ENCODE results near the gene MYO9A.

Gene MYO9A

DNA sequence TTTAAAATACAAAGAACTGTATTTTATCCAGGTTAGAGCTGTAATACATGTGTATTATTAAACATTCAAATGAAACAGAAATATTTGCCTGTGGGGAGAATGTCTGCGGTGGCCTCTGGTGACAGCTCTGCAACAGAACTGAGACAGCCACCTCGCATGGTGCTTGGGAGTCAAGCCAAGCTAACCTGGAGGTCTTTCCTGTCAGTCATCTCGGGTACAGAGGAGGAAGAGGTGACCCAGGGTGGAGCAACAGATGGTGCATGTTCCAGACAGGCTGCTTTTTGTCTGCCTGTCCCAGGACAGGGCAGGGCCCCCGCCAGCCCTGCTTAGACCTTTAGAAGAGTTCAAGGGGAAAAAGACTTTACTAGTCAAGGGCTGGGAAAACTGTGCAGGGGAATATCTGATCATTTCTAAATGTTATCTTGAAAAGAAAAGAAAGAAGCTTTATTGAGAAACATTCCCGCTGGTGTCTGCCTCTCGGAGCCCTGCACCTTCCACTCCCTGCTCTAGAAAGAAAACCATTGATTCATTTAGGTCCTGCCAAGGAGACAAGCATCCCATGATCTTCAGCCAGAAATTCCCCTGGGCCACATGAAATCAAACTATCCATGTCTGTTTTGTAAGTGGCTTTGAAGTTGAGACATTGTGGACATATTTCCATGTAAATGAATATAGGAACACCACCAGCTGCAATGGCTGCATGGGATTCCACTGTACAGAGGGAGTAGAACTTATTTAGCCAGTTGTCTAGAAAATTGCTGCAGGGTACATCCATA, 313.1 kb downstream of the MYO9A start:
- no peak for DNase-seq

DNA sequence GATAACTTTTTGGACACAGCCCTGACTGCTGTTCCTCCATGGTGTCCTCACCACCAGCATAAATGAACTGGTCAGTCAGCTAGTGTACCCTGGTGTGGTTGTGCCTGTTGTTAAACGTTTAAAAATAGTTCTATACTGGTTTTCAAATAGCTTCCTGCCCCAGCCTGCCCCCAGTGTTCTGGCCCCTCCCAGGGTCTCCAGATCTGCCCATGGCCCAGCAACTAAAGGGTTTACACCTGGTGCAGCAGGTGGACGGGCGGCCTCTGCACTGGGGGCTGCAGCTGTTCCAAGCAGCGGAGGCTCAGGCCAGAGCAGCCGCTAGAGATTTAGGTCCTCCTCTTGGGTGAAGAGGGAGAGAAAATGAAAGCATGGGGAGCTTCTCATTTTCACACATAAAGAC, 313.7 kb downstream of the MYO9A start:
- no peak for DNase-seq

GRCh38 chr15:71802770-71803169, 315.2 kb downstream of the MYO9A start:
- DNase-seq = no peak

DNA sequence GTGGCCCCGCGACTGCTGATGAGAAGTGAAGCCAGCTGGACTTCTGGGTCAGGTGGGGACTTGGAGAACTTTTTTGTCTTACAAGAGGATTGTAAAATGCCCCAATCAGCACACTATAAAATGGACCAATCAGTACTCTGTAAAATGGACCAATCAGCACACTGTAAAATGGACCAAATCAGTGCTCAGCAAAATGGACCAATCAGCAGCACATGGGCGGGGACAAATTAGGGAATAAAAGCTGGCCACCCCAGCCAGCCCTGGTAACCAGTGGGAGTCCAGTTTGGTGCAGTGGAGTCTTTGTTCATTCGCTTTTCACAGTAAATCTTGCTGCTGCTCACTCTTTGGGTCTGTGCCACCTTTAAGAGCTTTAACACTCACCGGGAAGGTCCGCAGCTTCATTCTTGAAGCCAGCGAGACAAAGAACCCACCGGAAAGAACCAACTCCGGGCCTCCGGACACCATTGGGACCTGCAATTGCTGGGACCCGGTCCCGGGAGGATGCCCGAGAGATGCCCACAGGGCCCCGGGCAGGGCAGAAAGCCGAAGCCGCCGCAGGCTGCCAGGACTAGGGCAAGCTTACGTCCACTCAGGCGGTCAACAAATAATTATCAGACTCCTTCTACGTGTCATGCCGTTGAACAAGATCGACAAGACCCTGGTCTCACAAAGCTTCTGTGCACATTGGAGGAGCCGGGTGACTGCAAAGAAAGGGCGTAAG, 315.9 kb downstream of the MYO9A start:
- DNase-seq = no peak

DNA sequence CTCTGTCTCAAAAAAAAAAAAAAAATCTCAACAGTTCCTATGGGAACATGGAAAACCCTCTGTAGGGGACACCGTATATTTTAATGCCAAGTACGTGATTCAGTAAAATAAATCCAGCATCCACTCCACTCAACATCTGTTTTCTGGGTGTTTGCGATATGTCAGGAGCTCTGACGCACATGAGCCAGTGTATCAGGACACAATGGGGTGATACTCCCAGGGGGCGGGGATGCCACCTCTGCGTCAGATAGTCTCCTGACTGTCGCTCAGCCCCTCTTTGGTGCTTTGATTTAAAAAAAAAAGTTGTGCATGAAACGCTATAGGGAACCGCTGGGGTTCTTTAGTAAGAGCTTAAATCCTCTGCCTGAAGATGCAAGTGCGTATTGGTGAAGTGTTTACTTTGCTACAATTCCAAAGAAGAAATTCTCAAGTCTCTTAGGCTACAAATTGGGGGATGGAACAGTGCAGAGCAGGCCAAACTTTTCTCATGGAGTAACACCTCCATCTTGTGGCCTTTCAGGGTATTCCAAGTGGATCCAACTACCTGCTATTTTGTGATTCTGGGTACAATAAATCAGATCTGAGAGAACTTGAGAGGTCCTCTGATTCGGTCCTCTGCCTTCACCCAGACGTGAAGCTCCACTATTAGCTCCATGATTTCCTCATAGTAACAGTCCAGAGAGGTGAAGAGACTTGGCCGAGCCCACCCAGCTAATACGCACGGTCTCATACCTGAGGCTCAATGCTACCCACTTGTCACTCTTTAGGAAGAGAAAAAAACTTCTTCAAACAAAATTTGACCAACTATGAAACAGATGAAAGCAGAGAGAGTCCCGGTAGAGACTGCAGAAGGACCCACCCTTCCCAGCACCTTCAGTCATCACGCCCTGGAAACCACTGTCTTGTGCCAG, 316.9 kb downstream of the MYO9A start:
- no peak for DNase-seq

DNA sequence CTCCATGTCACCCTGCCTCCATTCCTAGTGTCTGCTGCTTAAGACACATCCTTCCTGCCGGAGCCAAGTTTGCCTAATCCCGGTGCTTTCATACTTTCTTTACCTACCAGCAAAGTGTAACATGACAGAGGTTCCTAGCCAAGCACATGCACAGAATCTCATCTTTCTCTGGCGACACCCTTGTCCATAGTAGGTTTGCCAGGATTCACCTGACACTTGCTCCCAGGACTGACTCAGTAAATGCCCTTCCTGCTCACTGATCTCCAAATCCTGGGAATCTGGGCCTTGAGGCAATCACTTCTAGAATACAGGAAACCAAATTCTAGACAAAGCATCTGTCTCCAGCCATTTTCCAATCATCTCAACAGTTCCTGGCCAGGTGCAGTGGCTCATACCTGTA, 317.8 kb downstream of the MYO9A start:
- DNase-seq = no peak

- DNase-seq = no peak
Measured at GRCh38 chr15:71798641-71799040, 319.3 kb downstream of the MYO9A start.

- no peak for DNase-seq
Measured at GRCh38 chr15:71792521-71792920, 325.4 kb downstream of the MYO9A start.

DNA sequence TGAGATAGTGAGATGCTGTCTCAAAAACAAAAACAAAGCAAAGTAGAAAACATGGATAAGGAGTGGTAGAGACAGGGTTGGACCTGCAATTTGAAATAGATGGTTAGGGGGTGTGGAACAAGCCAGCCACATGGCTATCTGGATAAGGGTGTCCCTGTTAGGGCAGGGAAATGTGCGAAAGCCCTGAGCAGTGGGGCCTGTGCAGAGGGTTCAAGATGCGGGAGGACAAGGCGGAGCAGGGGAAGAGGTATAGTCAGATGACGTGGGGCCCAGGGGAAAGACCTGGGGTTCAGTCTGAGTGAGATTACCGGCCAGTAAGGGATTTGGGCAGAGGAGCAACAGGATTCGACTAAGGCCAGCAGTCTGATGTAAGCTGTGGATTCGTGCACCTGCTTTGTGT, 326.0 kb downstream of the MYO9A start:
- no peak for DNase-seq

DNA sequence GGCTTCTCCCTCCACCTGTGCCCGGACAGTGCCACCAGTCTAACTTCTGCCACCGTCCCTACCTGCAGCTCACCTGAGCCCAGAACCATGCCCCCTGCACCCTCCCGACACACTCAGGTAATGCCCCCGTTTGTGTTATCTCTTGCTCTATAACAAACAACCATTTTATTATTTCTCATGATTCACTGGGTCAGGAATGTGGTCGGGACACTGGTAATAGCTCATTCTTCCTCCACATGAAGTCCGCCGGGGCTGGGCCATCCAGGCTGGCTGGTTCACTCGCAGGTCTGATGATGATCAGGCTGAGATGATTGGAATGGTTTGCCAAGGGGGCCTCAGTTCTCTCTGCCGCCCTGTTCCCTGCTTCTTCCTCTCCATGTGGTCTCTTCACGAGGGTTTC, 327.9 kb downstream of the MYO9A start:
- no peak for DNase-seq

DNA sequence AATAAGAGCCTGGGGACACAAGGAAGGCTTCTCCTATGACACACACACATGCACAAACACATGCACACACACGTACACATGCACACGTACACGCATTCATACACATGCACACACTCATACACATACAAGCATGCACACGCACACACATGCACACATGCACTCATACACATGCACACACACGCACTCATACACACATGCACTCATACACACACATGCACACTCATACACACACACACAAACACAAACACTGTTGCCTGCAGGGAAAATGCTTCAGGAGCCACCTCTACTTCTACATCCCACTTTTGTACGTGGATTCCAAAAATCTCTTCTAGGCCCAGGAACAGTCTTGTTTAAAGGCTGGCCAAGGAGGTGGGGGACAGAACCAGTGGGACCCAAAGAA, 328.3 kb downstream of the MYO9A start:
- no peak for DNase-seq

DNA sequence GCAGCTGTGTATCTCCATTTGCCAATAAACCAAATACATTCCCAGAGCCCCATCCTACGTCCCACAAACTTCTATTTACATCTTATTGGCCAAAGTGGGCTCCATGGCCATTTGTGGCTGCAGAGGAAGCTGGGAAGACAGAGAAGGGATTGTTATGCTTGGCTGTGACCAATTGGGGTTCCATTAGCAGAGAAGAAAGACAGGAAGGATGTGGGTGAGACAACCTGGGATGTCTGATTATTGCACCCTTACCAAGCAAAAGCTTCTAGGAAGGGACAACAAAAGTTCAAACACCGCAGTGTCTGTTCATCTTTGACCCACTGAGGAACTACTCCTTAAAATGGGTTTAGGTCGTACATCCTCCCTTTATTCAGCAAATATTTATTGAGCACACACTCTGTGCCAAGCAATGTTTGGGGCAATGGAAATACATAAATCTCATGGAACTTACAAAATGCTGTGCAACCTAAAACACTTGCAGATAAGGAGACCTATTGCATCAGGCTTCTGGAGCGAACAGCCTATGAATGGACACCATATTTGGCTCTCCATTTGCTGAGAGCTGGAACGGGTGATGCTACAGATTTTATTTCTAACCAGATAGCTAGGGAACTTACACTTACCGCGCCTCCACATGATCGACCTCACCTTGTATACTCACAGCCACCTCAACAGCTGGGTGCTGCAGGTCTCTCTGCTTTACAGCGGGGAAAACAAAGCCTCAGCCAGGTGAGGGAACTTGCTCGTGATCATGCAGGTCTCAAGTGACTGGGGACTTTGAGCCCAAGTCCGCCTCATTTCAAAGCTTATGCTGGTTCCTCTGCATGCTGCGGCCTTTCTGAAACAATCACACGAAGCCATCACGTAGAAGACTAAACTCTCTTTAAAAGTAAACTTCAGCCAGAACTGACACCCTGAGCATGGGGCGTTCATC, 329.0 kb downstream of the MYO9A start:
- DNase-seq = no peak

DNA sequence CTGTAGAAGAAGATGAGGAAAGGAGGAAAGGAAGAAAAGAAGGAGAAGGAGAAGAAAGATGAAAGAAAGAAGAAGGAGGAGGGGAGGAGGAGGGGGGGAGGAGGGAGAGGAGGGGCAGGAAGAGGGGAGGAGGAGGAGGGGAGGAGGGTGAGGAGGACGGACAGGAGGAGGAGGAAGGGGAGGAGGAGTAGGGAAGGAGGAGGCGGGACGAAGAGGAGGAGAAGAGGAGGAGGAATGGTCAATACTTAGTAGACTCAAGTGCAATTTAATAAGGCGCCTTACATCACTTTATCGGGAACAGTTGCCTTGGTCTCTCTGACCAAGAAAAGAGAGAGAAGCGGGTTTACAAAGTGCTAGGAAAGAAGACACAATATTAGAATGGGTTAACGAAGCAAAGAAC, 331.3 kb downstream of the MYO9A start:
- DNase-seq = no peak

DNA sequence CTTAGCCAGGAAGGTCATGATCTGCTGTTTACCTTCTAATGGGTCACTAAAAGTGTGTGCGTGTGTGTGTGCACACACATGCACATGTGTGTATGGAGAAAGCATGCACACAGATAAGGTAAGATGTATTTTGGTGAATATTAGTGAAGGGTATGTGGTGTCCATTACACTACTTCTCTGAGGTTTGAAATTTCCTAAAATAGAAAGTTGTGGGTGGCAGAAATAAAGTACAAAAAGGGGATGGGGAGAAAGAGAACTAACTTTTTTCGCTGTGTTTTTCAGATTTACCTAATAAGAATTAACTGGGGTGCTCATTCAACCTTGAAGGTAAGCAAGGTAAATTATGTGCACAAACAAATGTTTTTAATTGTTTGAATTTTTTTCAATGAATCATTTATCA, 332.0 kb downstream of the MYO9A start:
- no peak for DNase-seq

DNA sequence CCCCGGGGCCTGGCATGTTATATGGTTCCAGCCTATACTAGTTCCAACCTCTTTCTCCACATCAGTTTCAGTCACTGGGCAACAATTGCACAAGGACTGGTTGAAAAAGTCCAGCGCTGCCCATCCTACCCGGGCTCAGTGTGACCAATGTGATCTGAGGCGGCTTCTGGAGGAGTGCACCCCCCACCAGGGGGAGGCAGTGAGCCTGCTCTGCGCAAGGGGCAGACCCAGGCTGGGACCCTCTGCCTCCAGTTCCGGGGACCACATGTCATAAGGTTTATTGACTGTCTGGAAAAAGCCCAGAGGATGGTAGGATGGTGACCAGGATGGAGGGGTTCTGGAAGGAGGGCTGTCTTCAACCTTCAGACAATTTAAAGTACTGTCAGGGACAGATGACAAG, 333.2 kb downstream of the MYO9A start:
- peak in 1 of 2 donors; percentile 7 for DNase-seq

- DNase-seq = no peak
Measured at GRCh38 chr15:71782422-71783165, 335.4 kb downstream of the MYO9A start.

DNA sequence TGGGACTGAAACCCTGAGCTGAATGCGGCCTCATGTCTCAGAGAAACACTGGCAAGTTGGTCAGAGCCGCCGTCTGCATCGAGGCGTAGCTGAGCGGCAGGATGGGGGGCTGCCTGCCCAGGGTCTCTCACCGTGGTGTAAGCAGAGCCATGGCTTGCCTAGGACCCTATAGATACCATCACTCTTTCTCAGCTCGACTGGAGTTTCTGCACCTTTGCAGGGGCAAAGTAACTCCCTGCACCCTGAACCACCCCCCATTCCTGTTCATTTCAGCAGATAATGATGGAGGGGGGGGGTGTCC, 336.0 kb downstream of the MYO9A start:
- DNase-seq = no peak

GRCh38 chr15:71781179-71781964, 336.6 kb downstream of the MYO9A start:
- no peak for DNase-seq

- peak; percentile 25 to 33 for DNase-seq
Measured at GRCh38 chr15:71780115-71780976, 337.6 kb downstream of the MYO9A start.
